Progenitor cell of endocrine pancreas (in vitro differentiated cells): ENCODE data around the gene BMERB1. TPM values are rescaled to one million over a fixed set of nuclear protein-coding genes. Genes with fewer than 3 reads are reported as not detected.

Source experiments
- DNase-seq: peaks from one replicate; pipeline ENCODE4 v3.0.0; 2021; ENCODE audit warnings: low spot score; ENCODE audit not compliant: unreplicated experiment
- H3K27ac Mint-ChIP-seq: 2 replicates; pipeline ENCODE4 v1.8.0; 2021; ENCODE audit warnings: mild to moderate bottlenecking, moderate library complexity, mixed read lengths
- H3K27me3 Mint-ChIP-seq: 2 replicates; pipeline ENCODE4 v1.8.0; 2021; ENCODE audit warnings: mixed read lengths
- H3K36me3 Mint-ChIP-seq: 2 replicates; pipeline ENCODE4 v1.8.0; 2022; ENCODE audit warnings: mixed read lengths; ENCODE audit not compliant: insufficient read depth
- H3K4me1 Mint-ChIP-seq: 2 replicates; pipeline ENCODE4 v1.8.0; 2021; ENCODE audit warnings: low read depth, mixed read lengths
- H3K4me3 Mint-ChIP-seq: 2 replicates; pipeline ENCODE4 v1.8.0; 2021; ENCODE audit warnings: low read depth, mild to moderate bottlenecking, moderate library complexity, mixed read lengths
- H3K9me3 Mint-ChIP-seq: 2 replicates; pipeline ENCODE4 v1.8.0; 2021; ENCODE audit warnings: low read depth, mixed read lengths
- total RNA-seq: library from RNA; stranded (reverse); gene quantifications from 2 replicates; pipeline ENCODE4 v1.2.1, GENCODE V29; 2021
- TF ChIP-seq, protein P1 (sequence below): fragments of 200-600 bp; sonication (generic); IDR thresholded peaks from one replicate; pipeline ENCODE4 v1.5.0; 2021; ENCODE audit warnings: antibody characterized with exemption, mild to moderate bottlenecking; ENCODE audit not compliant: unreplicated experiment

BMERB1 gene
- total RNA-seq, 1 donor from 2014 or later = 13.5 TPM

DNA sequence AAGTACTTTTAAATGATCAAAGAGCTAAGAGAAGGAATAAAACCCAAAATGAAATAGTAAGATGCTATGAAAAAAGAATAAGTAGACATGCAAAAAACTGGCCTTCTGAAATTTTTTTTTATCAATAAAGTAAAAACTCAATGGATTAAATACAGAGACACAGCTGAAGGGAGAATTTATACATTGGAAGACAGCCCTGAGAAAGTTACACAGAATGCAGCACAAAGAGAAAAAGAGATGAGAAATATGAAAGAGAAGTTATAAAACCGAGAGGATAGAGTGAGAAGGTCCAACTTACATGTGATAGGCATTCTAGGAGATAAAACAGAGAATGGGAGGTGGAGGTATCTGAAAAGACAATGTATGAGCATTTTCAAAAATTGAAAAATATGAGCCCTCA lies 151.6 kb downstream of the BMERB1 start:
- TF ChIP-seq, protein P1, sequence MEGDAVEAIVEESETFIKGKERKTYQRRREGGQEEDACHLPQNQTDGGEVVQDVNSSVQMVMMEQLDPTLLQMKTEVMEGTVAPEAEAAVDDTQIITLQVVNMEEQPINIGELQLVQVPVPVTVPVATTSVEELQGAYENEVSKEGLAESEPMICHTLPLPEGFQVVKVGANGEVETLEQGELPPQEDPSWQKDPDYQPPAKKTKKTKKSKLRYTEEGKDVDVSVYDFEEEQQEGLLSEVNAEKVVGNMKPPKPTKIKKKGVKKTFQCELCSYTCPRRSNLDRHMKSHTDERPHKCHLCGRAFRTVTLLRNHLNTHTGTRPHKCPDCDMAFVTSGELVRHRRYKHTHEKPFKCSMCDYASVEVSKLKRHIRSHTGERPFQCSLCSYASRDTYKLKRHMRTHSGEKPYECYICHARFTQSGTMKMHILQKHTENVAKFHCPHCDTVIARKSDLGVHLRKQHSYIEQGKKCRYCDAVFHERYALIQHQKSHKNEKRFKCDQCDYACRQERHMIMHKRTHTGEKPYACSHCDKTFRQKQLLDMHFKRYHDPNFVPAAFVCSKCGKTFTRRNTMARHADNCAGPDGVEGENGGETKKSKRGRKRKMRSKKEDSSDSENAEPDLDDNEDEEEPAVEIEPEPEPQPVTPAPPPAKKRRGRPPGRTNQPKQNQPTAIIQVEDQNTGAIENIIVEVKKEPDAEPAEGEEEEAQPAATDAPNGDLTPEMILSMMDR = no peak
- Mint-ChIP-seq H3K27ac (no peak overlapping the region), H3K36me3 (peaks cover 45% of the 10 kb centered on the region), H3K4me3 (no peak overlapping the region), H3K27me3 (no peaks in the 10 kb centered on the region), H3K4me1 (peaks cover 4% of the 10 kb centered on the region), H3K9me3 (peaks cover 11% of the 10 kb centered on the region)
- no peak for DNase-seq

DNA sequence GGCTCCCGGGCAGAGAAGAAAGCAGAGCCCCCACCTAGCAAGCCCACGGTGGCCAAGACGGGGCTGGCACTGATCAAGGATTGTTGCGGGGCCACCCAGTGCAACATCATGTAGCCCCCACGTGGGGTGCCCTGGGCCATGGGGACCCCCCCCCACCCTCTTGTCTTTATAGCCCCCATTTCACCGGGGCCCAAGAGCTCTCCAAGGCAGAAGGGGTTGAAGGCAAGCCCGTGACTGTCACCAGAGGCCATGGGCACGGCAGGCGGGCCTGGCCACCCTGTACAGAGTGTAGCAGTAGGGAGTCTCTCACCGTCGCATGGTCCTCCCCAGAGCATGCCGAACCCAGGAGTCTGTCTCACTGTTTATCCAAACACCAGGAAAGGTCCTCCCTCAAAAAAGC lies 152.3 kb downstream of the BMERB1 start:
- DNase-seq = no peak
- Mint-ChIP-seq H3K4me3 (no peak overlapping the region), H3K27me3 (no peaks in the 10 kb centered on the region), H3K27ac (no peak overlapping the region), H3K9me3 (peaks cover 11% of the 10 kb centered on the region), H3K4me1 (peaks cover 7% of the 10 kb centered on the region), H3K36me3 (peaks cover 43% of the 10 kb centered on the region)
- TF ChIP-seq, protein P1 = no peak

DNA sequence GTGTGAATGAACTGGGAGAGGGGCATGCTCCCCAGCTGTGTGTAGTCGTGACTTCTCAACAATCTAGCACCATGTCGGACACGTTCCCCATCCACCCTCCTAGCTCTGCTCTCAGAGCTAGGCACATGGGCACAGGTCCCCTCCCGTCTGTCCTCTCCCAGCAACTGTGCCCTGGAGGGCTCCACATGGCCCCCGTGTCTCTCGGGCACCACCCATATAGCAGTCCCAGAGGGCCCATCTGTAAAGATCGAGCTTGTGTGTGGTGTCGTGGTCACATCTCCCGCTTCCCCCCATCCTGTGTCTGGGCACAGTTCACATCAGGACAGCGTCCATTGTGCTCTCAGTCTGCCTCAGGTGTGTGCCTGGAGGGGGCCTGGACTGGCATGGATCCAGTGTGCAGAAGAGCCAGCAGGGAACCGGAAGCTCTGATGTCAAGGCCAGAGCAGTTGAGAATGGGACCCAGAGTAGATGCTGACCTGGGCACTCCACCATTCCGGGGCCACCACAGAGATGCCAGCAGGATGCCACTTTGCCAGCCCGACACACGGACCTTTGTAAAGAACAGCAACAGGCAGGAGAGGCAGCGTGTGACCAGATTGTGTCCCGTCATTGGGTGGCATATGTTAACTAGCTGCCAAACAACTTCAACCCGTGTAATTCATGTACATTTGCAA lies 152.9 kb downstream of the BMERB1 start:
- TF ChIP-seq, protein P1 = no peak
- Mint-ChIP-seq H3K36me3 (peaks cover 43% of the 10 kb centered on the region), H3K27ac (no peak overlapping the region), H3K4me3 (no peak overlapping the region), H3K9me3 (peaks cover 11% of the 10 kb centered on the region), H3K4me1 (peaks cover 7% of the 10 kb centered on the region), H3K27me3 (no peaks in the 10 kb centered on the region)
- DNase-seq = no peak

DNA sequence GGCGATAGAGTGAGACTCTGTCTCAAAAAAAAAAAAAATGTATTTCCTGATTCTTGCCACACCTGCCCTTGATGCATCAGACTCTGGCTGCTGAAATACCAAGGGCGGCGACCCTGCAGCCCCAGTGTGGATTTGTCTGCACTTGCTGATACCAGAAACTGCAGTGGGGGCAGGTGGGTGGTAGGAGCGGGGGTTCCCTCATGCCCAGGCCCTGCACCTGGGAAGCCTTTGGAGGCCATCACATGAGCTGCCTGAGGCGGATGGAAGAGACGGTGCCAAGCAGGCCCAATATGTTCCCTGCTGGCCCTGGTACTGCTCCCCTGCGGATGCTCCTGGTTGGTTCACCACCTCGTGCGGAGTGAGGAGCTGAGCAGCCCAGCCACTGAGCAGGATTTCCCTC lies 157.9 kb downstream of the BMERB1 start:
- Mint-ChIP-seq H3K27ac (no peak overlapping the region), H3K36me3 (peaks cover 34% of the 10 kb centered on the region), H3K4me3 (no peak overlapping the region), H3K27me3 (no peaks in the 10 kb centered on the region), H3K9me3 (no peaks in the 10 kb centered on the region), H3K4me1 (peaks cover 7% of the 10 kb centered on the region)
- TF ChIP-seq, protein P1 = no peak
- no peak for DNase-seq

DNA sequence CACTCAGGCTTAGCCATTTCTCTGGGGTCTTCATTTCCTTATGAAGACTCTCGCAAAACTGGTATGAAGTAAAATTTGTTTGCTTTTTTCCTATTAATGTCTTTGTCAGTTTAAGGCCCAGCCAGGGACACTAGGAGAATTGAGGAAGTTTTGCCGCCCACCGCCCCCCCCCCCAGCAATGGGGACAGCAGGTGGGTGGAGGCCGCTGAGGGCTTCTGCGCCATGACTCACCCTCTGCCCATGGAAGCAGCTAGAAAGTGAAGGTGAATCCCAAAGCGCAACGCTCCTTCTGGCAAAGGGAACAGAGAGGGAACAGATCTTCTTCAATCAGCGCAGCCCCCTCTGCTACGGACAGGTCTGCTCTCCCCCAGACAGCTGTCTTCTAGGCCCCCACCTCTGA lies 158.8 kb downstream of the BMERB1 start:
- H3K4me3 Mint-ChIP-seq = no peak overlapping the region
- H3K9me3 Mint-ChIP-seq = no peaks in the 10 kb centered on the region
- peaks cover 7% of the 10 kb centered on the region for H3K4me1 Mint-ChIP-seq
- H3K27me3 Mint-ChIP-seq = no peaks in the 10 kb centered on the region
- TF ChIP-seq, protein P1 = no peak
- H3K27ac Mint-ChIP-seq = peak overlapping the region; percentile 53
- DNase-seq = no peak
- H3K36me3 Mint-ChIP-seq = peaks cover 27% of the 10 kb centered on the region
